HG03469 (cell line): Measurements from ENCODE around the gene NLGN1.
"Not testable (repeated sequence)": the region's sequence is repeated elsewhere in the genome, so short reads cannot be mapped to it uniquely, and the experiment has no call there.

Experiments
- ATAC-seq: cut with Tn5 transposase; IDR thresholded peaks from one replicate; pipeline ENCODE4 v1.9.1; 2021; ENCODE audit warnings: mild to moderate bottlenecking, moderate library complexity, moderate number of reproducible peaks; ENCODE audit not compliant: unreplicated experiment

The NLGN1 gene

GRCh38 chr3:174202116-174202515, 804.6 kb downstream of the NLGN1 start:
- ATAC-seq = no peak

GRCh38 chr3:174202561-174202960, 805.0 kb downstream of the NLGN1 start:
- no peak for ATAC-seq

- ATAC-seq = no peak
Observed at GRCh38 chr3:174204765-174205164, 807.2 kb downstream of the NLGN1 start.

- ATAC-seq = no peak
Observed at GRCh38 chr3:174206607-174207192, 809.2 kb downstream of the NLGN1 start.

GRCh38 chr3:174208161-174208560, 810.6 kb downstream of the NLGN1 start:
- no peak for ATAC-seq

GRCh38 chr3:174211896-174212295, 814.4 kb downstream of the NLGN1 start:
- not testable (repeated sequence) for ATAC-seq

GRCh38 chr3:174215456-174215855, 817.9 kb downstream of the NLGN1 start:
- no peak for ATAC-seq

- ATAC-seq = no peak
Observed at GRCh38 chr3:174216019-174216418, 818.5 kb downstream of the NLGN1 start.

- no peak for ATAC-seq
Observed at GRCh38 chr3:174216946-174217718, 819.6 kb downstream of the NLGN1 start.

GRCh38 chr3:174218016-174218415, 820.5 kb downstream of the NLGN1 start:
- ATAC-seq = no peak

GRCh38 chr3:174219738-174220137, 822.2 kb downstream of the NLGN1 start:
- ATAC-seq = no peak

GRCh38 chr3:174220775-174221554, 823.4 kb downstream of the NLGN1 start:
- no peak for ATAC-seq

GRCh38 chr3:174223042-174223441, 825.5 kb downstream of the NLGN1 start:
- no peak for ATAC-seq

- ATAC-seq = no peak
Observed at GRCh38 chr3:174223626-174224025, 826.1 kb downstream of the NLGN1 start.

GRCh38 chr3:174229916-174230315, 832.4 kb downstream of the NLGN1 start:
- no peak for ATAC-seq

GRCh38 chr3:174232028-174232657, 834.6 kb downstream of the NLGN1 start:
- not testable (repeated sequence) for ATAC-seq

GRCh38 chr3:174232658-174233429, 835.3 kb downstream of the NLGN1 start:
- no peak for ATAC-seq

- no peak for ATAC-seq
Observed at GRCh38 chr3:174233511-174233910, 836.0 kb downstream of the NLGN1 start.

- ATAC-seq = no peak
Observed at GRCh38 chr3:174242311-174243041, 844.9 kb downstream of the NLGN1 start.

GRCh38 chr3:174243171-174243570, 845.6 kb downstream of the NLGN1 start:
- no peak for ATAC-seq
